ENCODE measurements around the gene CBARP. TPM values are rescaled to one million over a fixed set of nuclear protein-coding genes. Genes with fewer than 3 reads are reported as not detected.
"Not testable (repeated sequence)": the region's sequence is repeated elsewhere in the genome, so short reads cannot be mapped to it uniquely, and the experiment has no call there.

CBARP gene
- total RNA-seq, 1 donor from 2014 or later = 74.7 TPM

DNA sequence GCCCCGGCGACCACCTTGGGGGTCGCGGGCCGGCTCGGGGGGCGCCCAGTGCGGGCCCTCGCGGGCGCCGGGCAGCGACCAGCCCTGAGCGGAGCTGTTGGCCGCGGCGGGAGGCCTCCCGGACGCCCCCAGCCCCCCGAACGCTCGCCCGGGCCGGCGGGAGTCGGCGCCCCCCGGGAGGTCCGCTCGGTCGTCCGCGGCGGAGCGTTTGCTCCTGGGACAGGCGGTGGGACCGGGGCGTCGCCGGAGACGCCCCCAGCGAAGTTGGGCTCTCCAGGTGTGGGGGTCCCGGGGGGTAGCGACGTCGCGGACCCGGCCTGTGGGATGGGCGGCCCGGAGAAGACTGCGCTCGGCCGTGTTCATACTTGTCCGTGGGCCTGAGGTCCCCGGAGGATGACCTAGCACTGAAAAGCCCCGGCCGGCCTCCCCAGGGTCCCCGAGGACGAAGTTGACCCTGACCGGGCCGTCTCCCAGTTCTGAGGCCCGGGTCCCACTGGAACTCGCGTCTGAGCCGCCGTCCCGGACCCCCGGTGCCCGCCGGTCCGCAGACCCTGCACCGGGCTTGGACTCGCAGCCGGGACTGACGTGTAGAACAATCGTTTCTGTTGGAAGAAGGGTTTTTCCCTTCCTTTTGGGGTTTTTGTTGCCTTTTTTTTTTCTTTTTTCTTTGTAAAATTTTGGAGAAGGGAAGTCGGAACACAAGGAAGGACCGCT lies 31.5 kb downstream of the CBARP start:
- TF ChIP-seq, protein P1, sequence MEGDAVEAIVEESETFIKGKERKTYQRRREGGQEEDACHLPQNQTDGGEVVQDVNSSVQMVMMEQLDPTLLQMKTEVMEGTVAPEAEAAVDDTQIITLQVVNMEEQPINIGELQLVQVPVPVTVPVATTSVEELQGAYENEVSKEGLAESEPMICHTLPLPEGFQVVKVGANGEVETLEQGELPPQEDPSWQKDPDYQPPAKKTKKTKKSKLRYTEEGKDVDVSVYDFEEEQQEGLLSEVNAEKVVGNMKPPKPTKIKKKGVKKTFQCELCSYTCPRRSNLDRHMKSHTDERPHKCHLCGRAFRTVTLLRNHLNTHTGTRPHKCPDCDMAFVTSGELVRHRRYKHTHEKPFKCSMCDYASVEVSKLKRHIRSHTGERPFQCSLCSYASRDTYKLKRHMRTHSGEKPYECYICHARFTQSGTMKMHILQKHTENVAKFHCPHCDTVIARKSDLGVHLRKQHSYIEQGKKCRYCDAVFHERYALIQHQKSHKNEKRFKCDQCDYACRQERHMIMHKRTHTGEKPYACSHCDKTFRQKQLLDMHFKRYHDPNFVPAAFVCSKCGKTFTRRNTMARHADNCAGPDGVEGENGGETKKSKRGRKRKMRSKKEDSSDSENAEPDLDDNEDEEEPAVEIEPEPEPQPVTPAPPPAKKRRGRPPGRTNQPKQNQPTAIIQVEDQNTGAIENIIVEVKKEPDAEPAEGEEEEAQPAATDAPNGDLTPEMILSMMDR (IDR thresholded peaks at IDR 0.05; ENCODE audit: partially characterized antibody, unreplicated experiment) = no peak
- H3K4me1 Mint-ChIP-seq (ENCODE audit: low read depth, unreplicated experiment) = peaks cover 8% of the 10 kb centered on the region
- H3K4me3 Mint-ChIP-seq (ENCODE audit: unreplicated experiment) = peak overlapping the region; percentile 92
- peaks cover 11% of the 10 kb centered on the region for H3K27me3 Mint-ChIP-seq (ENCODE audit: unreplicated experiment)
- DNase-seq = peak; percentile 44
- peaks cover 17% of the 10 kb centered on the region for H3K9me3 Mint-ChIP-seq (ENCODE audit: unreplicated experiment)
- no peaks in the 10 kb centered on the region for H3K36me3 Mint-ChIP-seq (ENCODE audit: unreplicated experiment)
- H3K27ac Mint-ChIP-seq (ENCODE audit: unreplicated experiment) = peak overlapping the region; percentile 82

DNA sequence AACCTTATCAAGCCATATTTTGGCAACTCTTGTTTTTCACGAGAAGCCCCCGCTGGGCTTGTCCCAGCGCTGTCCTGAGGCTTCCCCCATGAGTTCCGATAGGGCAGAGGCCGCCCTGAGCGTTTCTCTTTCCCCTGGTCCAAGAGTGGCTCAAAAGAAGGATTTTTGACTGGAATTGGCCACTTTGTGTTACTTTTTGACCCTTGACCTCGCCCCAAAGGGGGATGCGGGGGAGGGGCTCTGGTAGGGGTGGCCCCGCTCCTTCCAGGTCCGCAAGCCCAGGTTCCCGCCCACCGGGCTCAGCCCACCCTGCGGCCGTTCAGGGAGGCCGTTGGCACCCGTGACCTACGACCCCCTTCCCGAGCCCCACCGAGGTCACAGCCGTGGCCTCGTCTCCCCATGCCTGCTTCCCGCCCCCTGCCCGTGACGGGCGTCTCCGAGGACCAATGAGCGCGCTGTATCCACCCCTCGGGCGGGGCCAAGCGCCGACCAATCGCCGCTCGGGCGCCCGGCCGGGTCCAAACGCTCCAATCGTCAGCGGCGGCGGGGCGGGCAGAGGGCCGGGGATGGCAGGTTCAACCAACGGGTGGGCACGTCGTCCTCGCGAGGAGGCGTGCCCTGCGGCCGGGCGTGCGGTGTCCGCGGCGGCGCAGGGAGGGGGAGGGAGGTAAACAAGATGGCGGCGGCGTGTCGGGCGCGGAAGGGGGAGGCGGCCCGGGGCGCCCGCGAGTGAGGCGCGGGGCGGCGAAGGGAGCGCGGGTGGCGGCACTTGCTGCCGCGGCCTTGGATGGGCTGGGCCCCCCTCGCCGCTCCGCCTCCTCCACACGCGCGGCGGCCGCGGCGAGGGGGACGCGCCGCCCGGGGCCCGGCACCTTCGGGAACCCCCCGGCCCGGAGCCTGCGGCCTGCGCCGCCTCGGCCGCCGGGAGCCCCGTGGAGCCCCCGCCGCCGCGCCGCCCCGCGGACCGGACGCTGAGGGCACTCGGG lies 32.4 kb downstream of the CBARP start, which contains the start of gene STK11:
STK11 (plus strand) TSS at position 665 of the 986 bp plus-strand sequence. CDS start 1,136 bp downstream, outside the sequence.
- H3K36me3 Mint-ChIP-seq (ENCODE audit: unreplicated experiment) = no peaks in the 10 kb centered on the region

DNA sequence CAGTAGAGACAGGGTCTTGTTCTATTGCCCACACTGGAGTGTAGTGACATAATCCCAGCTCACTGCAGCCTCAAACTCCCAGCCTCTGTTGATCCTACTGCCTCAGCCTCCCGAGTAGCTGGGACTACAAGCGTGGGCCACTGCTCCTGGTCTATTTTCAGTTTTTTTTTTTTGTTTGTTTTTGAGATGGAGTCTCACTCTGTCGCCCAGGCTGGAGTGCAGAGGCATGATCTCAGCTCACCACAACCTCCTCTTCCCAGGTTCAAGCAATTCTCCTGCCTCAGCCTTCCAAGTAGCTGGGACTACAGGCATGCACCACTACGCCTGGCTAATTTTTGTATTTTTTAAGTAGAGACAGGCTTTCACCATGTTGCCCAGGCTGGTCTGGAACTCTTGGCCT lies 37.2 kb downstream of the CBARP start:
- H3K36me3 Mint-ChIP-seq (ENCODE audit: unreplicated experiment); H3K4me3 Mint-ChIP-seq (ENCODE audit: unreplicated experiment); H3K27ac Mint-ChIP-seq (ENCODE audit: unreplicated experiment); H3K9me3 Mint-ChIP-seq (ENCODE audit: unreplicated experiment); DNase-seq; H3K4me1 Mint-ChIP-seq (ENCODE audit: low read depth, unreplicated experiment); H3K27me3 Mint-ChIP-seq (ENCODE audit: unreplicated experiment): not testable (repeated sequence)

More for the DNA sequence above, 32.4 kb downstream of the CBARP start, which contains the start of gene STK11:
- Mint-ChIP-seq H3K27ac (ENCODE audit: unreplicated experiment) (peak within 1 kb of the TSS; percentile 82), H3K4me3 (ENCODE audit: unreplicated experiment) (peak within 1 kb of the TSS; percentile 92), H3K4me1 (ENCODE audit: low read depth, unreplicated experiment) (peaks cover 8% of the 10 kb centered on the region), H3K27me3 (ENCODE audit: unreplicated experiment) (peaks cover 11% of the 10 kb centered on the region), H3K9me3 (ENCODE audit: unreplicated experiment) (peaks cover 12% of the 10 kb centered on the region)
- peak; percentile 100 for DNase-seq
- TF ChIP-seq, protein P1 (IDR thresholded peaks at IDR 0.05; ENCODE audit: partially characterized antibody, unreplicated experiment) = no peak

DNA sequence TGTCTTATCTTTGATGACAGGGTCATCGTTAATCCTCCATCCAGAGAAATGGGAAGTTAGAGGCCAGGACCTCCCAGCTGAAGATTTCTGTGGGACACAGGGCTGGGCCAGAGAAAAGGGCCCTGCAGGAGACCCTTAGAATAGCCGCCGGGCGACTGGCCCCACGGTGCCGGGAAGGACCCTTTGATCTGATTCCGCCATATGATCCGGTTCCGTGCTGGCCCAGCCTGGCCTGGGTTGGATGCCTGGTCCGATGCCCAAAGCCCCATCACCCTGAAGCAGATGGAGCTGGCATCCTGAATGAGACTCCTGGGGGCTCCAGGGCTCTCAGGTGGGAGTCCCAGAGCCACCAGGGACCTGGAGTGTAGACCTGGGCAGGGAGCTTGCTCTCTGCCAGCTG lies 38.3 kb downstream of the CBARP start:
- DNase-seq = no peak
- Mint-ChIP-seq H3K4me1 (ENCODE audit: low read depth, unreplicated experiment) (peaks cover 2% of the 10 kb centered on the region), H3K27me3 (ENCODE audit: unreplicated experiment) (peaks cover 4% of the 10 kb centered on the region), H3K27ac (ENCODE audit: unreplicated experiment) (no peak overlapping the region), H3K9me3 (ENCODE audit: unreplicated experiment) (no peaks in the 10 kb centered on the region), H3K36me3 (ENCODE audit: unreplicated experiment) (no peaks in the 10 kb centered on the region), H3K4me3 (ENCODE audit: unreplicated experiment) (no peak overlapping the region)
- TF ChIP-seq, protein P1 (IDR thresholded peaks at IDR 0.05; ENCODE audit: partially characterized antibody, unreplicated experiment) = no peak

DNA sequence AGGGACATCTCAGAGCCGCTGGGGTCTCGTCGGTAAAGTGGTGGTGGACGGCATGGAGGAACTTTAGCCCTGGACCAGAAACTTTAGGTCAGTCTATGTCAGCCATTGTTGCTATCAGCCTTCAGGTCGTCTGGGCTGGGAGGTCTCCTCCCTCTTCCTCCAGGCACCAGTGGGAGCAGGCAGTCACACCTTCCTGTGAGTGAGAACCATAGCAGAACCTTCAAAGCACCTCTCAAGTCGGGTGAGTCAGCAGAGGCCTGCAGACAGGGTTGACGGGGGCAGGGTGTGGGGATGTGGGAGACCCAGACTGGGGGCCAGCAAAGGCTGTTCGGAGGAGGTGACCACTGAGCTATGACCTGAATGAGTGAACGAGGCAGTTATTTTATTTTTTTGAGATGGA lies 48.4 kb downstream of the CBARP start:
- Mint-ChIP-seq H3K36me3 (ENCODE audit: unreplicated experiment) (no peaks in the 10 kb centered on the region), H3K9me3 (ENCODE audit: unreplicated experiment) (peaks cover 2% of the 10 kb centered on the region), H3K4me1 (ENCODE audit: low read depth, unreplicated experiment) (no peaks in the 10 kb centered on the region), H3K4me3 (ENCODE audit: unreplicated experiment) (no peak overlapping the region), H3K27me3 (ENCODE audit: unreplicated experiment) (no peaks in the 10 kb centered on the region), H3K27ac (ENCODE audit: unreplicated experiment) (no peak overlapping the region)
- no peak for DNase-seq
- TF ChIP-seq, protein P1 (IDR thresholded peaks at IDR 0.05; ENCODE audit: partially characterized antibody, unreplicated experiment) = no peak

Measured in glutamatergic neuron (in vitro differentiated cells).